ENCODE data around the gene SLC17A9.

SLC17A9 gene

DNA sequence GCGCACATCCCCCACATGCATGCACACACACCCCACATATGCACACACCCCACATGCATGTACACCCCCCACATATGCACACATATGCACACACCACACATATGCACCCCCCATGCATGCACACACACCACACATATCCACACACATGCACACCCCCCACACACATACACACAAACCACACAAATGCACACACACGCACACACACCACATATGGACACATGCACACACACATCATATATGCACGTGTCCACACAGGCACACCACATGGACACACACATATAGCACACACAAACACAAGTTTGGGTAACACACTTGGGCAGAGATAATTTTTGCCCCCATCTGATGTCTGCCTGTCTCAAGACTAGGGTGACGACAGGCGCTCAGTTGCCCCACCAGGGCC lies 45.9 kb downstream of the SLC17A9 start:
- no peak overlapping the region for H3K4me3 ChIP-seq (replicated peaks; ENCODE audit: low read depth, low read length)
- TF ChIP-seq, protein P1, sequence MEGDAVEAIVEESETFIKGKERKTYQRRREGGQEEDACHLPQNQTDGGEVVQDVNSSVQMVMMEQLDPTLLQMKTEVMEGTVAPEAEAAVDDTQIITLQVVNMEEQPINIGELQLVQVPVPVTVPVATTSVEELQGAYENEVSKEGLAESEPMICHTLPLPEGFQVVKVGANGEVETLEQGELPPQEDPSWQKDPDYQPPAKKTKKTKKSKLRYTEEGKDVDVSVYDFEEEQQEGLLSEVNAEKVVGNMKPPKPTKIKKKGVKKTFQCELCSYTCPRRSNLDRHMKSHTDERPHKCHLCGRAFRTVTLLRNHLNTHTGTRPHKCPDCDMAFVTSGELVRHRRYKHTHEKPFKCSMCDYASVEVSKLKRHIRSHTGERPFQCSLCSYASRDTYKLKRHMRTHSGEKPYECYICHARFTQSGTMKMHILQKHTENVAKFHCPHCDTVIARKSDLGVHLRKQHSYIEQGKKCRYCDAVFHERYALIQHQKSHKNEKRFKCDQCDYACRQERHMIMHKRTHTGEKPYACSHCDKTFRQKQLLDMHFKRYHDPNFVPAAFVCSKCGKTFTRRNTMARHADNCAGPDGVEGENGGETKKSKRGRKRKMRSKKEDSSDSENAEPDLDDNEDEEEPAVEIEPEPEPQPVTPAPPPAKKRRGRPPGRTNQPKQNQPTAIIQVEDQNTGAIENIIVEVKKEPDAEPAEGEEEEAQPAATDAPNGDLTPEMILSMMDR (IDR thresholded peaks at IDR 0.05; ENCODE audit: low read length, missing control alignments) = no peak
- DNase-seq (ENCODE audit: low read depth) = no peak

DNA sequence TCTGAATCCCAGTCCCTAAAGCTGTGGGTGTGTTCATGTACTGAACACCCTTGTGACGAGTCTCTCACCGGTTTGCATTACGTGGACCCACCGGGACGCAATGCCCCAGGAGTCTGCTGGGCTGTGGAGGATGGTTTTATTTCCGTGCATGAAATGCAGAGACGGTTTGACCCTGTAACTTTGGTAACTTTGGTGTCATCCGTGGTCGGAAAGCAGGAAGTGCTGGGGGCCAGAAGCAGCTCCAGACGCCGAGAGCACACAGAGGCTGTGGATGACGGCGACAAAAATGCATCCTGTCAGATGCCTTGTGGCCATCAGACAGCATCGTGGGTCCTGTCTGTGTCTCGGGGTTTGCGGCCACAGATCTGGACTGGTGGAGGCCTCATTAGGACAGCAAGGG lies 47.1 kb downstream of the SLC17A9 start:
- no peak for DNase-seq (ENCODE audit: low read depth)
- no peak overlapping the region for H3K4me3 ChIP-seq (replicated peaks; ENCODE audit: low read depth, low read length)
- TF ChIP-seq, protein P1 (IDR thresholded peaks at IDR 0.05; ENCODE audit: low read length, missing control alignments) = no peak

DNA sequence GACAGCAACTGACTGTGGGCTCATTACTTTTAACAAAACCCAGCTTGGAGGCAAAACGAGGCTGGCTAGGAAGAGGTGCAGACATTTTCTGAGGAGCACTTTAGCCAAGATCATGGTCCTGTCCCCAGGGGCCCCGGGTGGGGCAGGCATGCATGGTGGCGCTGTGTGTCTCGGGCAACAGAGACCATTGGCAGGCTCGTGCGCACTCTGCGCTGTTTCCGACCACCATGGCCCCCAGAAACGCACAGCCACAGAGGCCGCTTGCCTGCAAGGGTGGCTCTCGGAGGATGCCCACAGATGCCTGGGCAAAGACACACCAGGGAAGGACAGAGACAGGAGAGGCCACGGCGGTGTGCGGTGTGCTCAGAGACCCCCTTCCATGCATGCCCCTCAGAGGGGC lies 47.5 kb downstream of the SLC17A9 start:
- no peak overlapping the region for H3K4me3 ChIP-seq (replicated peaks; ENCODE audit: low read depth, low read length)
- no peak for DNase-seq (ENCODE audit: low read depth)
- TF ChIP-seq, protein P1 (IDR thresholded peaks at IDR 0.05; ENCODE audit: low read length, missing control alignments) = no peak

DNA sequence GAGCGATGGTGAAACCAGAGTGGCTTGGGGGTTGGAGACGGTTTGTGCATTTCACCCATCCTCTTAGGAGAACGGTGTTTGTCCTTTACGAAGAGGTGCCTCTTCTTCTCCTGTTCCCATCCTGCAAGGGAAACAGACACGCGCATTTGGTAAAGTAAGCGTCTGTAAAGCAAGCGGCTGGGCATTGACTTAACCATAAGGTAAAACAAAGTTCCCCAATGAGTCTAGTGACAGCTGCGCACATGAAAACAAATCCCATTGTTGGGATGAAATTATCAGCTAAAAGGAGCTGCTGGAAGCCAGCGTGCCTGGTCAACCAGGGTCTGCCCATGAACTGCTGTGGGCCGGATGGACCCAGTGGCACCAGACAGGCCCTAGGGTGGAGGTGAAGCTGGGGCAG lies 48.4 kb downstream of the SLC17A9 start:
- TF ChIP-seq, protein P1 (IDR thresholded peaks at IDR 0.05; ENCODE audit: low read length, missing control alignments) = no peak
- no peak for DNase-seq (ENCODE audit: low read depth)
- H3K4me3 ChIP-seq (replicated peaks; ENCODE audit: low read depth, low read length) = no peak overlapping the region

DNA sequence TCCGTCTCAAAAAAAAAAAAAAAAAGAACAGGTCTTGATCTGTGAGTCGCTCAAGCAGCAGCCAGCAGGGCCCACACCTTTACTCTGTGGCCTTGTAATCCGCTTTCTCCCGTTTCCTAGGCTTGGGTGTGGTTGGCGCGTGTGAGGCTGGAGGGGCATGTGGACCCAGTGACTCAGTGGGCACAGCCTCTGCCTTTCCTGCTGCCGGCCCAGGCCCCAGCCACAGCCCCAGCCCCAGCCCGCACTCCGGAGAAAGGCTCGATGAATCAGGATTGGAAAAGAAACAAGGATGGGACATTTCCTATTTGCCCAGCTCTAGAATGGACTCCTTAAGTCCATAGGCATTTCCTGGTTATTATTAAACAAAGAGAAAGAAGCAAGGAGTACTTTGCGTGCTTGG lies 50.0 kb downstream of the SLC17A9 start:
- TF ChIP-seq, protein P1 (IDR thresholded peaks at IDR 0.05; ENCODE audit: low read length, missing control alignments) = no peak
- H3K4me3 ChIP-seq (replicated peaks; ENCODE audit: low read depth, low read length) = no peak overlapping the region
- DNase-seq (ENCODE audit: low read depth) = no peak

DNA sequence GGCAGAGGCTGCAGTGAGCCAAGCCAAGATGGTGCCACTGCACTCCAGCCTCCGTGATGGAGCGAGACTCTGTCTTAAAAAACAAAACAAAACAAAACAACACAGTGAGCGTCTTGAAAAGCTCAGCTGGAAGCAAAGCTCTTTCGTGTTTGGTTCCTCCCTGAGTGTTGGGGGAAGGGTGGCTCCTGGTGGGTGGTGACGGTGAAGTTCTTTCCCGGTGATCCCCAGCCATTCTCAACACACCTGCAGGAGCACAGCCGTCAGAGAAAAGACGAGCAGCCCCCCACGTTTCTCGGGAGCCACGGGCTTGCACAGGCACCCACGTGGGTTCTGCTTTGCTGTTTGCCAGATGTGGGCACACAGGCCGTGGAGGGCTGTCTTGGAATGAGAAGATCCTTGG lies 51.0 kb downstream of the SLC17A9 start:
- H3K4me3 ChIP-seq (replicated peaks; ENCODE audit: low read depth, low read length) = no peak overlapping the region
- TF ChIP-seq, protein P1 (IDR thresholded peaks at IDR 0.05; ENCODE audit: low read length, missing control alignments) = no peak

DNA sequence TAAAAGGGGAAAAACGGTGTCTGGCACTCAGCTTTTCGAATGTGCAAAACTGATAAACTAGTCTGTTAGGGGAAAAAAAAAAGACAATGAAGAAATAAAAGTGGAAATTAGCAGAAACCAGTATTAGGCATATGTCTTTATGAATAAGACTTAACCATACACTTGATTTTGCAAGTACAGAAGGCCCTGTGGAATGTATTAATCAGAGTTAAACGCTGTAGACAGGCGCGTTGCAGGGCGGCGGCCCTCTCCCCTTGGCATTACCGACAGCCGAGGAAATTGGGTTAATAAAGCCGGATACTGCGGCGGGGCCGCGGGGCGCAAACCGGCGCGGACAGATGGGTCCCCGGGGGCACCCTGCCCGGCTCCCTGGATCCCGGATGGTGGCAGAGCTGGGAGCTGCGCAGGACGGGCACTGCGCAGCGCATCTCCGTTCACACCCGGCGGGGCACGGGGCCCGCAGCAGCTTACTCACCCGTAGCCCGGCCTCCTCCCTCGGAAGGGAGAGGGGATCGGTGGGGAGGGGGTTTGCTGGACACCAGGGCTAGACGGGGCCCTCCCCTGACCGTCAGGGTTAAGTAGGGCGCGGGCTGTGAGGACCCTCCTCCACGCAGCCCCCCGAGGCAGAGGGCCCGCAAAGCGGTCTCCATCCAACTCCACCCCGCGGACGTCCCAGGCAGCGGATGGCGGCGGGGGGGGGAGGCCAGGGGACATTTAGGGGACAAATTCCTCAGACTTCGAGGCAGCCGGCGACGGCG lies 52.3 kb downstream of the SLC17A9 start:
- DNase-seq (ENCODE audit: low read depth) = no peak
- TF ChIP-seq, protein P1 (IDR thresholded peaks at IDR 0.05; ENCODE audit: low read length, missing control alignments) = no peak
- no peak overlapping the region for H3K4me3 ChIP-seq (replicated peaks; ENCODE audit: low read depth, low read length)

More for the DNA sequence above, 51.0 kb downstream of the SLC17A9 start:
- no peak for DNase-seq (ENCODE audit: low read depth)

All from fibroblast of pulmonary artery (primary cell).